A673 (cell line): ENCODE measurements around the gene GLCE.

Source experiments
- CTCF ChIP-seq: fragments of 300-800, 200-600 bp; sonication (generic); conservative IDR thresholded peaks from 2 replicates; pipeline ENCODE4 v1.5.1; 2017; ENCODE audit warnings: low read depth, mild to moderate bottlenecking, antibody characterized with exemption, low read length, moderate library complexity, mixed read lengths
- EZH2 ChIP-seq: fragments of 200-600 bp; sonication (generic); IDR thresholded peaks from 2 replicates; pipeline ENCODE4 v1.6.1; 2017; ENCODE audit warnings: borderline replicate concordance, low read depth, mild to moderate bottlenecking, mixed read lengths, antibody characterized with exemption, low read length; ENCODE audit not compliant: poor library complexity, severe bottlenecking

GRCh38 chr15:69285834-69286233 is 125.4 kb downstream of the GLCE start:
- TF ChIP-seq CTCF (no peak), EZH2 (no peak)
